ENCODE results near the gene STK10. TPM values are rescaled to one million over a fixed set of nuclear protein-coding genes. Genes with fewer than 3 reads are reported as not detected.

Gene STK10
- polyA plus RNA-seq, 1 of the 3 experiments (the other 2 are of a cell fraction) = 11.0 TPM

DNA sequence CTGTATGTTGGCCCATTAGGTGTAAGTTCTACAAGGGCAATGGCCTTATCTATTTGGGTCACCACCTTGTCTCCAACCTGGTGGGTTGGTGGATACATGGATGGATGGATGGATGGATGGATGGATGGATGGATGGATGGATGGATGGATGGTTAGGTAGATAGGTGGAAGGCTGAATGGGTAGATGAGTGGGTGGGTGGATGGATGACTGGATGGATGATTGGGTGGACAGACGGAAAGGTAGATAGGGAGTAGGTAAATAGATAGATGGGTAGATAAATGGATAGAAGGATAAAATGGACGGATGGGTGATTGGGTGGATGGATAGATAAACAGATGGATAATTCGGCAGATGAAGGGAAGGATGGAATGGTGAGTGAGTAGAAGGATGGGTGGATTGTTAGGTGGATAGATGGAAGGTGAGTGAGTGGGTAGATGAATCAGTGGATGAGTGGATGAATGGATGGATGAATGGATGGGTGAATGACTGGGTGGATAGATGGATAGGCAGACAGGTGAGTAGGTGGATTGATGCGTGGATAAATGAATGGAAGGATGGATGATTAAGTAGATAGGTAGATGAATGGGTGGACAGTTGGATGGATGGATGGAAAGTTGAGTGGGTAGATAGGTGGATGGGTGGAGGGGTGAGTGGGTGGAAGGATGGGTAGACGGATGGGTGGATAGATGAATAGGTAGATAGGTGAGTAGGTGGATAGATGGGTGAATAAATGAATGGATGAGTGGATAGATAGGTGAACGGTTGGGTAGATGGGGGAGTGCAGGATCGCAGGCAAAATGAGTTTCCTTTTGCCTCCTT is 98.5 kb downstream of the STK10 start:
- H2AFZ ChIP-seq (ENCODE audit: low read depth) = no peak overlapping the region
- H3K9me3 ChIP-seq = no peaks in the 10 kb centered on the region
- no peak overlapping the region for H3K4me3 ChIP-seq (ENCODE audit: low read depth in 2 of 2, low read length in 1 of 2)
- TF ChIP-seq MXI1 (IDR thresholded peaks at IDR 0.05; ENCODE audit: low read depth, low read length) (no peak), FOXJ3 (CRISPR knock-in tag; IDR thresholded peaks at IDR 0.05) (no peak), CHD2 (IDR thresholded peaks at IDR 0.05; ENCODE audit: low read length, partially characterized antibody) (no peak)
- peaks cover 0 to 6% of the 10 kb centered on the region in 2 experiments; a peak in 1 of 4 replicates for H3K4me1 ChIP-seq (ENCODE audit: control insufficient read depth in 1 of 2, insufficient read depth in 2 of 2, low read depth in 1 of 2, low read length in 1 of 2)
- peaks cover 0 to 6% of the 10 kb centered on the region in 2 experiments for H3K36me3 ChIP-seq (replicated peaks in 1 of 2; ENCODE audit: control insufficient read depth in 1 of 2, insufficient read depth in 2 of 2, low read length in 1 of 2)
- no peak overlapping the region for H3K4me2 ChIP-seq
- H3K27me3 ChIP-seq (ENCODE audit: insufficient read depth) = no peaks in the 10 kb centered on the region
- H3F3A ChIP-seq (replicated peaks; ENCODE audit: insufficient read depth) = no peaks in the 10 kb centered on the region
- H3K27ac ChIP-seq (ENCODE audit: low read depth in 2 of 2, low read length in 1 of 2) = no peak overlapping the region
- DNase-seq = no peak
- 94% methylated on average over 7 of the region's 7 CpGs for WGBS (ENCODE audit: low lambda C conversion rate)
- no peaks in the 10 kb centered on the region for H3K9me2 ChIP-seq
- POLR2A ChIA-PET = no interaction called here
- CTCF ChIA-PET = interaction anchor here (1.2 kb wide), 1 partner anchor 99 kb away, joined by 4 read pairs; no protein-coding TSS in a partner anchor
- H3K79me2 ChIP-seq (ENCODE audit: insufficient read depth) = no peaks in the 10 kb centered on the region
- no peaks in the 10 kb centered on the region for H4K20me1 ChIP-seq (ENCODE audit: insufficient read depth)
- H3K9ac ChIP-seq = no peak overlapping the region

DNA sequence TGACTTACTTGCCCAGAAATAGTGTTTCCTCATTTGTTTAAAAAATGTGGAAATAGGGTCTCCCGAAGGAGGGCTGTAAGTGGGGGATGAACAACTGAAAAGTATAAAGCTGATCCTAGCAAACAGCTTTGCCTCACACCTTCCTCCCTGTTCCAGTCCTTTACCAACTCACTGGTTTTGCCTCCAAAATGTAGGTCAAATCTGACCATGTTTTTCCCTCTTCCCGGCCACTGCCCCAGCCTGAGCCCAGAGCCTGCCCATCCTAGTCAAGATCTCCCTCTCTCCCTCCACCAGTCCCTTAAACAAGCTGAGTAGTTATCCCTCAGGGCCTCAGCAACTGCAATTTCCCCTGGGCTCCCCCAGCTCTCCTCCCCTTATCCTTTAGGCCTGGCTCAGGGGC is 99.2 kb downstream of the STK10 start:
- no peaks in the 10 kb centered on the region for H4K20me1 ChIP-seq (ENCODE audit: insufficient read depth)
- H3K27ac ChIP-seq (ENCODE audit: low read depth in 2 of 2, low read length in 1 of 2) = no peak overlapping the region
- H3K79me2 ChIP-seq (ENCODE audit: insufficient read depth) = no peaks in the 10 kb centered on the region
- POLR2A ChIA-PET = no interaction called here
- no peaks in the 10 kb centered on the region for H3K9me3 ChIP-seq
- H2AFZ ChIP-seq (ENCODE audit: low read depth) = no peak overlapping the region
- peaks cover 0 to 3% of the 10 kb centered on the region in 2 experiments; a peak in 1 of 4 replicates for H3K4me1 ChIP-seq (ENCODE audit: control insufficient read depth in 1 of 2, insufficient read depth in 2 of 2, low read depth in 1 of 2, low read length in 1 of 2)
- H3K4me2 ChIP-seq = no peak overlapping the region
- TF ChIP-seq SIN3A (IDR thresholded peaks at IDR 0.05; ENCODE audit: borderline replicate concordance, low read depth, low read length) (no peak), RXRA (IDR thresholded peaks at IDR 0.05; ENCODE audit: borderline replicate concordance, low read depth) (no peak), NFIC (IDR thresholded peaks at IDR 0.05; ENCODE audit: borderline replicate concordance) (no peak), JUND (IDR thresholded peaks at IDR 0.05) (no peak), NRF1 (IDR thresholded peaks at IDR 0.05; ENCODE audit: low read depth, low read length) (no peak)
- TF ChIP-seq, protein P1, sequence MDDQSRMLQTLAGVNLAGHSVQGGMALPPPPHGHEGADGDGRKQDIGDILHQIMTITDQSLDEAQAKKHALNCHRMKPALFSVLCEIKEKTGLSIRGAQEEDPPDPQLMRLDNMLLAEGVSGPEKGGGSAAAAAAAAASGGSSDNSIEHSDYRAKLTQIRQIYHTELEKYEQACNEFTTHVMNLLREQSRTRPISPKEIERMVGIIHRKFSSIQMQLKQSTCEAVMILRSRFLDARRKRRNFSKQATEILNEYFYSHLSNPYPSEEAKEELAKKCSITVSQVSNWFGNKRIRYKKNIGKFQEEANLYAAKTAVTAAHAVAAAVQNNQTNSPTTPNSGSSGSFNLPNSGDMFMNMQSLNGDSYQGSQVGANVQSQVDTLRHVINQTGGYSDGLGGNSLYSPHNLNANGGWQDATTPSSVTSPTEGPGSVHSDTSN (IDR thresholded peaks at IDR 0.05) = no peak
- TF ChIP-seq, protein P2, sequence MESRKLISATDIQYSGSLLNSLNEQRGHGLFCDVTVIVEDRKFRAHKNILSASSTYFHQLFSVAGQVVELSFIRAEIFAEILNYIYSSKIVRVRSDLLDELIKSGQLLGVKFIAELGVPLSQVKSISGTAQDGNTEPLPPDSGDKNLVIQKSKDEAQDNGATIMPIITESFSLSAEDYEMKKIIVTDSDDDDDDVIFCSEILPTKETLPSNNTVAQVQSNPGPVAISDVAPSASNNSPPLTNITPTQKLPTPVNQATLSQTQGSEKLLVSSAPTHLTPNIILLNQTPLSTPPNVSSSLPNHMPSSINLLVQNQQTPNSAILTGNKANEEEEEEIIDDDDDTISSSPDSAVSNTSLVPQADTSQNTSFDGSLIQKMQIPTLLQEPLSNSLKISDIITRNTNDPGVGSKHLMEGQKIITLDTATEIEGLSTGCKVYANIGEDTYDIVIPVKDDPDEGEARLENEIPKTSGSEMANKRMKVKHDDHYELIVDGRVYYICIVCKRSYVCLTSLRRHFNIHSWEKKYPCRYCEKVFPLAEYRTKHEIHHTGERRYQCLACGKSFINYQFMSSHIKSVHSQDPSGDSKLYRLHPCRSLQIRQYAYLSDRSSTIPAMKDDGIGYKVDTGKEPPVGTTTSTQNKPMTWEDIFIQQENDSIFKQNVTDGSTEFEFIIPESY (IDR thresholded peaks at IDR 0.05; ENCODE audit: borderline replicate concordance, low read depth) = no peak
- TF ChIP-seq, protein P3, sequence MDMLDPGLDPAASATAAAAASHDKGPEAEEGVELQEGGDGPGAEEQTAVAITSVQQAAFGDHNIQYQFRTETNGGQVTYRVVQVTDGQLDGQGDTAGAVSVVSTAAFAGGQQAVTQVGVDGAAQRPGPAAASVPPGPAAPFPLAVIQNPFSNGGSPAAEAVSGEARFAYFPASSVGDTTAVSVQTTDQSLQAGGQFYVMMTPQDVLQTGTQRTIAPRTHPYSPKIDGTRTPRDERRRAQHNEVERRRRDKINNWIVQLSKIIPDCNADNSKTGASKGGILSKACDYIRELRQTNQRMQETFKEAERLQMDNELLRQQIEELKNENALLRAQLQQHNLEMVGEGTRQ (IDR thresholded peaks at IDR 0.05; ENCODE audit: borderline replicate concordance, low read depth, low read length) = no peak
- no peaks in the 10 kb centered on the region for H3F3A ChIP-seq (replicated peaks; ENCODE audit: insufficient read depth)
- WGBS (ENCODE audit: low lambda C conversion rate) = 95% methylated on average over 2 of the region's 2 CpGs
- H3K9me2 ChIP-seq = no peaks in the 10 kb centered on the region
- no peak for DNase-seq
- no peak overlapping the region for H3K9ac ChIP-seq
- CTCF ChIA-PET = interaction anchor here (1.1 to 1.5 kb wide), 2 partner anchors 29 to 205 kb away, joined by 3 to 4 read pairs; no protein-coding TSS in a partner anchor
- no peak overlapping the region for H3K4me3 ChIP-seq (ENCODE audit: low read depth in 2 of 2, low read length in 1 of 2)
- H3K36me3 ChIP-seq (replicated peaks in 1 of 2; ENCODE audit: control insufficient read depth in 1 of 2, insufficient read depth in 2 of 2, low read length in 1 of 2) = peaks cover 0 to 6% of the 10 kb centered on the region in 2 experiments
- no peaks in the 10 kb centered on the region for H3K27me3 ChIP-seq (ENCODE audit: insufficient read depth)
